ENCODE measurements around the gene FASN. TPM values are rescaled to one million over a fixed set of nuclear protein-coding genes. Genes with fewer than 3 reads are reported as not detected.
A peak's percentile ranks its signal among the peaks of the same experiment; 100 is the strongest.

The FASN gene
- total RNA-seq, 1 experiment from 2014 or later = 69.2 TPM

GRCh38 chr17:82117139-82118090 lies 19.4 kb upstream of the FASN start:
- DNase-seq (ENCODE audit: low read depth) = no peak

- DNase-seq (ENCODE audit: low read depth) = no peak
Measured at GRCh38 chr17:82116246-82116645, 18.2 kb upstream of the FASN start.

GRCh38 chr17:82114872-82115271 lies 16.8 kb upstream of the FASN start:
- no peak for DNase-seq (ENCODE audit: low read depth)

- no peak for DNase-seq (ENCODE audit: low read depth)
Measured at GRCh38 chr17:82114447-82114846, 16.4 kb upstream of the FASN start.

GRCh38 chr17:82113941-82114340 lies 15.9 kb upstream of the FASN start:
- no peak for DNase-seq (ENCODE audit: low read depth)

GRCh38 chr17:82113422-82113821 lies 15.4 kb upstream of the FASN start:
- DNase-seq (ENCODE audit: low read depth) = no peak

GRCh38 chr17:82112914-82113311 lies 14.9 kb upstream of the FASN start:
- DNase-seq (ENCODE audit: low read depth) = no peak

GRCh38 chr17:82112181-82112913 lies 14.3 kb upstream of the FASN start:
- DNase-seq (ENCODE audit: low read depth) = no peak

- DNase-seq (ENCODE audit: low read depth) = no peak
Measured at GRCh38 chr17:82110298-82110697, 12.3 kb upstream of the FASN start.

GRCh38 chr17:82108961-82109475 lies 11.0 kb upstream of the FASN start:
- no peak for DNase-seq (ENCODE audit: low read depth)

- no peak for DNase-seq (ENCODE audit: low read depth)
Measured at GRCh38 chr17:82108496-82108945, 10.5 kb upstream of the FASN start.

- DNase-seq (ENCODE audit: low read depth) = no peak
Measured at GRCh38 chr17:82108038-82108437, 10.0 kb upstream of the FASN start.

GRCh38 chr17:82107341-82107860 lies 9.4 kb upstream of the FASN start:
- DNase-seq (ENCODE audit: low read depth) = no peak

GRCh38 chr17:82106688-82107305 lies 8.8 kb upstream of the FASN start:
- DNase-seq (ENCODE audit: low read depth) = no peak

- peak; percentile 55 for DNase-seq (ENCODE audit: low read depth)
Measured at GRCh38 chr17:82105882-82106687, 8.0 kb upstream of the FASN start.

- no peak for DNase-seq (ENCODE audit: low read depth)
Measured at GRCh38 chr17:82105417-82105881, 7.4 kb upstream of the FASN start.

- DNase-seq (ENCODE audit: low read depth) = no peak
Measured at GRCh38 chr17:82104797-82105416, 6.9 kb upstream of the FASN start.

- no peak for DNase-seq (ENCODE audit: low read depth)
Measured at GRCh38 chr17:82103553-82104451, 5.8 kb upstream of the FASN start.
